ENCODE measurements around the gene RHBDD2.

The RHBDD2 gene

DNA sequence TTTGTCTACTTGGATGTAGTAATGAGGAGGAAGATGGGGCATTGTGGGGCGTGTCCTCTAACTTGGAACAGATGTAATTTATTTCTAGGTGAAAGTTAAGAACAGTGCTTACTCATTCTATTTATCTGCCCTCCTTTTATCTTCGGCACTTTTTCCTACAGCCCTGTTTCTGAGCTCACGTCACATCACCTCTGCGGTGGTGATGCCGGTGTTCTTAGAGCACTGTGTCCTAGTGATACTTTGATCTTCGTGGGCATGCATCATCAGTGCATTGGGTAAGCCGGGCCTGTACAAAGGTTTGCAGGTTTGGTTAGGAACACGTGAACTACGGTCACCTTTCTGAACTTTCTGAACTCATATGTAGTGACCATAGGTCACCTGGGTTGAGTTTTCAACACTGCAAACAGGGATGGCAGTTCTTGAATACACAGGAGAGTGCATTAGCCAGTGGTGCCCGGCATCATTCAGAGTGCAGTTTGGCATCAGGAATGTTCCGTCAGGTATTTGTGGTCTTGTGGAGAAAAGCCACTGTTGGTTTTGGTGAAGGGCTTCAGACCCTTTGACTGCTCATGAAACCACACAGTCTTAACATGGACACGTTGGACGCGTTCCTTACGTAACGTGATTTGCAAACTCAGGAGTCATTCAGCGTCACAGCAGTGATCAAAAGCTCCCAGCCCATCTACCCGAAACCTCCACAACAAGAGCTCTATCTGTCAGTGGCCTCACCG, 41.8 kb downstream of the RHBDD2 start:
- no peak for DNase-seq (ENCODE audit: low read depth)

DNA sequence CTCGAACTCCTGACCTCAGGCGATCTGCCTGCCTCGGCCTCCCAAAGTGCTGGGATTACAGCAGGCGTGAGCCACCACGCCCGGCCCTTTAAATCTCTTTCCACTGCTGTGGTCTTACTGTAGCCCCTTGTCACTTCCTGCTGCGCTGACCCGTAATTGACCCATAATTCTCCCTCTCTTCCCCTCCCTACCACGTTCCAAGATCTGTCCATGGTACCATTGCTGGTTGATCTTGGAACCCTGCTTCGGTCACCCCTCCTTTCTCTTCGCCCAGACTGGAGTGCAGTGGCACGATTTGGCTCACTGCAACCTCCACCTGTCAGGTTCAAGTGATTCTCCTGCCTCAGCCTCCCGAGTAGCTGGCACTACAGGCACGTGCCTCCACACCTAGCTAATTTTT, 42.6 kb downstream of the RHBDD2 start:
- DNase-seq (ENCODE audit: low read depth): no peak

GRCh38 chr7:75922966-75923603, 44.3 kb downstream of the RHBDD2 start:
- DNase-seq (ENCODE audit: low read depth): no peak

DNA sequence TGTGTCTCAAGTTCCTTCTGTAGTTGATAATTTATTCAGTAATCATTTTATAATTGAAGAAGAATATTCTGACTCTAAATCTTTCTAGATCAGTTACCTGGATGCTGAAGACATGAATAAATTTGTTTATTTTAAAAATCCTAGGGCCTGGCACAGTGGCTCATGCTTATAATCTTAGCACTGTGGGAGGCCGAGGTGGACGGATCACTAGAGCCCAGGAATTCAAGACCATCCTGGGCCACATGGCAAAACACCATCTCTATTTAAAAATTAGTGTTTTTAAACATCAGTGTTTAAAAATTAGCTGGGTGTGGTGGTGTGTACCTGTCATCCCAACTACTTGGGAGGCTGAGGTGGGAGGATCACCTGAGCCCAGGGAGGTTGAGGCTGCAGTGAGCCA, 45.4 kb downstream of the RHBDD2 start:
- DNase-seq (ENCODE audit: low read depth): no peak

- DNase-seq (ENCODE audit: low read depth): no peak
These were observed 46.1 kb downstream of the RHBDD2 start for GRCh38 chr7:75924889-75925288.

GRCh38 chr7:75925717-75926435, 47.0 kb downstream of the RHBDD2 start:
- no peak for DNase-seq (ENCODE audit: low read depth)

DNA sequence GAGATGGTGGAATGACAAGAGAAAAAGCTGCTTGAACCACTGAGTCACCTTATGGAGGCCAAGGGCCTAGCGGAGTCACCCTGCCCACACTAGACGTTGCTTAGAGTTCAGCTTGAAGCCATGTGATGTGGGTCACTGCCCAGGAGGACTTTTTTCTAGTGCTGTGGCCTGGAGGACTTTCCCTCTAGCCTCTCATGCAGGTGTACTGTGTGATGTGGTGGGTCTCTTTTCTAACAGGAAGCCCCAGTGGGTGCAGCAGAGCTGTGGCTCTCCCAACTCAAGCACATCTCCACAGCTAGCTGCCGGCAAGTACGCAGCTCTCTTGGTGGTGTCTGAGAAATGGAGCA, 49.7 kb downstream of the RHBDD2 start:
- no peak for DNase-seq (ENCODE audit: low read depth)

GRCh38 chr7:75931680-75932079, 52.8 kb downstream of the RHBDD2 start:
- no peak for DNase-seq (ENCODE audit: low read depth)

DNA sequence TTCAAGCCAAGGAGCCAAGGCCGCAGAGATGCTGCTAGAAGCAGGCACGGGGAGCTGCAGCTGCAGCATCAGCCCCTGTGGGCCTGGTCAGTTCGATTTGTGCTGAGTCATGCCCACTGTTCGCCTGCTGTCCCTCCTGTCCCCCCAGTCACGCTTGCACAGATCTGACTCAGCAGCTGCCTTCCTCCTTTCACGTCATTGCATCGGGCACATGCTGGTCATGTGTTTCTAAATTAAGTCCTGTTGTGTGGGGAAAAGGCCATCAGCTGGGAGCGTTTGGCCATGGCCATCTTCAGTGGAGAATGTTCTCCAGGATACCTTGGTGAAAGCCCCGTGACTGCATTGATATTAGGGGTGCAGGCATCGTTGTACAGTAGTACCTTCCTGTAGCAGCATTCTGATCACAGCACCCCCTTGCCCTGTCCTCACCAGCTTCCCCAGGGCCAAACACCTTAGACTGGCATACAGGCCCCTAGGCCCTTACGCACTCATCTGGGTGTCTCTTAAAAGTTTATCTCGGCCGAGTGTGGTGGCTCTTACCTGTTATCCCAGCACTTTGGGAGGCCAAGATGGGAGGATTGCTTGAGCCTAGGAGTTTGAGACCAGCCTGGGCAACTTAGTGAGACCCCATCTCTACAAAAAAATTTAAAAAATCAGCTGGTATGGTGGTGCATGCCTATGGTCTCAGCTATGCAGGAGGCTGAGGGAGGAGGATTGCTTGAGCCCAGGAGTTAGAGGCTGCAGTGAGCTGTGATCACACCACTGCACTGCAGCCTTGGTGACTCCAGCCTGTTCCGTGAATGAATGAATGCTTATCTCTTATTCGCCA, 59.3 kb downstream of the RHBDD2 start:
- DNase-seq (ENCODE audit: low read depth): no peak
